ENCODE data around the gene DLG5.
A peak's percentile ranks its signal among the peaks of the same experiment; 100 is the strongest.

The DLG5 gene

DNA sequence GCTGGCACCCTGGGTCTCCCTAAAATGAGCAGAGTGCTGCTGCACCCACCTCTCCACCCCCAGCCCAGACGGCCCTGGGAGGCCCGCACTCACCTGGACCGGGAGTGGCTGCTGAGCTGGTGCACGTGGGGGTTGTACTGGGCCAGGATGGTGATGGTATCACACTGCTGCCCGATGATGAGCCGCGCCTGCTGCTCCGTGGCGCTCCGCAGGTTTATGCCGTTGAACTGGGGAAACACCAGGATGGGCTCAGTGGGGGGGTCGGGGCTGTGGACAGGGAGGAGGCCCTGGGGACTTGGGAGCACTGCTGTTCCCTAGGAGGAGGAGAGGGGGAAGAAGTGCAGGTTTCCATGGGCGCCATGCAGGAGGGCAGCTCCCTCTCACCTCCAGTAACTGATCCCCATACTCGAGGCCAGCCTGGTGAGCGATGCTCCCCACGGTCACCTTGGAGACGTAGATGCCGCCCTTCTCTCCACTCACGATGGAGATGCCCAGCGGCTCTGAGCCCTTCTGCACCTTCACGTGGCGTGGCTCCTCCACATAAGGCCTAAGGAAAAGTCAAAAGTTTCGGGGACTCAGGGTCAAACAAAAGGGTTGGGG lies 114.6 kb downstream of the DLG5 start:
- no peak for DNase-seq

DNA sequence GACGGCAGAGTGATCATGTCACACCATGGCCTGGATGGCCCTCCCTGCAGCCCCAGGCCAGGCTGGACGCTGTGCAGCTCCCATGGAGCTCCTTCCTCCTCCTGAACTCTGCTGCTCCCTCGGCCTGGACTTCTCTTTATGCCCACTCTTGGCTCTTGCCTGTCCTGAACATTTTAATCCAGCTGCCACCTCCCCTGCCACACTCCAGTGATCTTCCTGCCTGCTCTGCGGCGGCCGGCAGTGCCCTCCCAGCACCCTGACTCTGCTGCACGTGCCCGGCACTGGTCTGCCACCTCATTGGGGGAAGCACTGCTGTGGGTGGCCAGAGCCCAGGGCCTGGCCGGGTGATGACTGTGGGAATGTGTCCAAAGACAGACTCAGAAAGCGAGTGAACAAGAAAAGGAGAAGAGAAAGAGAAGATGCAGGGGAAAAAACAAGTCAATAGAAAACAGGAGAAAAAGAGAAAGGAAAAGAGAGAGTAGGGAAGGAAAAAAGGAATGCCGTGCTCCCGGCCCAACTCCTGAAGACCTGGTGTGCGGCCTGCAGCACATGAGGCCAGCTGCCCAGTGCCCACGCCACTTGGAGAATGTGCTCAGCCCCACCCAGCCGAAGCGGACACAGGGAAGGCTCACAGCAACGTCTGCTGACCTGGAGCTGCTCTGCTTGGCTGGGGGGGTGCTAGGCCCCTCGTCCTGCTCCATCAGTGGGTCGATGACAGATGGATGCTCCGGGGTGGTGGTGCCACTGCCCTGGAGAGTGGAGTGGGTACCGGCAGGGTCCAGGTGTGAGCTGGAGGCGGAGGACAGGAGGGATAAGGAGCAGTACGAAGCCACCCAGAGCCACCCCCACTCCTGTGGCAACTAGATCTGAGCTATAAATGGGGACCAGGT lies 115.9 kb downstream of the DLG5 start:
- DNase-seq = no peak

DNA sequence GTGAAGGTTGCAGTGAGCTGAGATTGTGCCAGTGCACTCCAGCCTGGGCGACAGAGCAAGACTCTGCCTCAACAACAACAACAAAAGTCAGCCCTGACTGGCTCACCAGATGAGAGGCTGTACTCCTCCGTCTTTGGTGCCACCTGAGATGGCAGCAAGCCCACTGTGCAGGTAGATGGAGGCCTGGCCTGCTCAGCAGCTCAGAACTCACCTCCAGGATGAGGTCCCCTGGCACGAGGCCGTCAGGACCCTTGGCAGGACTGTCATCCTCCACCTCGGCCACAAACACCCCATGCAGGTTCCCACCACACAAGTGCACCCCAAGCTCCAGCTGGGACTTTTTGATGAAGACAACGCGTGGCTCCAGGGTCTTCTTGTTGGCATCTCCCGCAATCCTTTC lies 117.2 kb downstream of the DLG5 start:
- no peak for DNase-seq

DNA sequence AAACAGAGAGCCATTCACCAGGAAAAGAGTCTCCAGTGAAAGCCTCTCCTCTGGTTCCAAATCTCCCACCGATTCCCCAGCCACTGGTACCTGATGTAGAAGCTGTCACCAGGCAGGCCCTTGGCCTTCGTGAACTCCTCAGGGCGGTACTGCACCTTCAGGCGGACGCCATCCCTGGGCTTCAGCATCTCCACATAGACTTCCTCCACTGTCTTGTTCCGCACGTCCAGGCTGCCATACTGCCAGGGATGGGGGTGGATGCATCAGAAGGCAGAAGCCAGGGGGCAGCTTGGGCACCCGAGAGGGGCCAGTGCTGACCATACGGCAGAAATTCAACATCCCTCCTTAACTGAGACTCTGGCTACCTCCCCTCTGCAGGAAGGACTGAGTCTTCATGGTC lies 118.8 kb downstream of the DLG5 start:
- DNase-seq = no peak

DNA sequence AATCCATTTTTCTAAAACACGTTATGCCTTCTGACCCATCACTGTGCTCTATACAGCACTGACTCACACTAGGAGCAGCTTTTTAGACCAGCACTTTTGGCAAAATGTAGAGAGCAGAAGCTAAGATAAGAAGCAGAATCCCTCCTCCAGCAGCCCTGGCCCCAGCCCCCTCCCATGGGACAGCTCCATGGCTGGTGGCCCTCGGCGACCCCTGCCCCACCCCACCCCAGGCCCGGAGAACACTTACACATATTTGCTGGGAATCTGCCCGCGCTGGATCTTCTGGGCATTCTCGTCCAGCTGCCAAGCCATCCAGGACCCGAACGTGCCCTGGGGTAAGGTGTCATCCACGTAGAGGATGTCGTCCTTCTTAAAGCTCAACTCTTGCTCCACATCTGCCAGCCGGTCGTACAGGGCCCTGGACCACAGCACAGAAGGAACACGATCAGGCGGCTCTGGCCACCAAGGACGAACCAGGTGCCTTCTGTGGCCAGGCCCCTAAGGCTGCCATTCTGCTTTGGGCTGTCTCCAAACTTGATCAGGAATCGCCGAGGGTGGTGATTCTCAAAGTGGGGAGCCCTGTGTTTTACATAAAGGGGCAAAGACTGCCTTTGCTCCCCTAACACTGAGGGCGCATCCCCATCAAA lies 119.9 kb downstream of the DLG5 start:
- no peak for DNase-seq

DNA sequence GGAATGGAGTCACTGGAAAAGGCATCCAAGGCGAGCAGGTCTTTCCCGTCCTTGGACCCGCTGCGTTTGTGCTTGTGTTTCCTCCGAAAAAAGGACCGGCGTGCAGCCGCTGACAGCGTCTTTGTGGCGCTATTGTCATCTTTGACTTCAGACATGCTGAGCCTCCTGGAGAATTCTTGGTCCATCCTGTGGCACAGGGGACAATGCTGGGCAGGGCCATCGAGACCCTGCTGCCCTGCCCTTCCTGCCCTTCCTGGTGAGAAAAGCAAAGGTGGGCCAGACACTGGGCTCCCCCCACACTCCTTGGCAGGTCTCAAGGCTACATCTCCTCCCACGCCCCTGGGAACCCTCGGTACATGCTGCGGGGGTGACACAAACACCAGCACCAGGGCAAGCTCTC lies 120.9 kb downstream of the DLG5 start:
- DNase-seq = no peak

DNA sequence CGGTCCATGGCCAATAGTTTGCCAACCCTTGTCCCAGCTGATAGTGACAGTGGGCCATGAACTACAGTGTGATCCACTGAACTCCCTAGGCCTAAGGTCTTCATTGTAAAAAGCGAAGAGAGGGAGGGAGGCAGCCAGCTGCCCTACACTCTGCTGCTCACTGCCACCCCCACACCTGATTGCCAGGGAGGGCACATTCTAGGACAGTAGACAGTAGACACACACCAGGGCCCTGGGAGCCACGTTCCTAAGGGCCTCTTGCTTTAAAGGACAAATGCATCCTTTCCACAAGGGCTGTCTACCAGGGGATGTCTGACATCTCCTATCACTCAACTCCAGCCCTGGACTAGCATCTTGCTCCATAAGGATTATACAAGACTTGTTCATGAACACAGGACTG lies 122.2 kb downstream of the DLG5 start:
- DNase-seq = no peak

DNA sequence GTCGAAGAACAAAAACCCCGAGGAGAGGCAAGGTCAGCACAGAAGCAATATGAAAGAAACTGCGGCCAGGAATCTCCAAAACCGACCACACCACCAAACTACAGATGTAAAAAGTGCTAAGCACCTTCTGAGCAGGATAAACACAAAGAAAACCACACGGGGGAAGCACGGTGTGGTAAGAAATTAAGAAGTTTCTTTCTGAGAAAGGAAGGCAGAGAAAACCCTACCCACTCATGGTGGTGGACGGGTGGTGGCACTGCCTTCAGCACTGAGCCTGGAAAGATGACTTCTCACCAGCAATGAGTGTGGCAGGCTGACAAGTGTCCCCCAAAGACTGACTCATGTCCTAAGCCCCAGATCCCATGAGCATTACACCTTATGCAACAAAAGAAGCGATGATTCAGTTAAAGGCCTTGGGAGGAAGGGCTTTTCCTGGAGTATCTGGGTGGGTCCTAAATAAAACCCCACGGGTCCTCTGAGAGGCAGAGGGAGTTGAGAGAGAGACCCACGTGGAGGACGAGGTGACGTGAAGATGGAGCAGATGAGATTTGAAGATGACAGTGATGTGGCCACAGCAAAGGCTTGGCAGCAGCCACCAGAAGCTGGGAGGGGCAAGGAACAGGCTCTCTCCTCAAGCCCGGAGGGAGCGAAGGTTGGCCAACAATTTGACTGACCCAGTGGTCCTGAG lies 124.9 kb downstream of the DLG5 start:
- peak; percentile 23 to 52 for DNase-seq

DNA sequence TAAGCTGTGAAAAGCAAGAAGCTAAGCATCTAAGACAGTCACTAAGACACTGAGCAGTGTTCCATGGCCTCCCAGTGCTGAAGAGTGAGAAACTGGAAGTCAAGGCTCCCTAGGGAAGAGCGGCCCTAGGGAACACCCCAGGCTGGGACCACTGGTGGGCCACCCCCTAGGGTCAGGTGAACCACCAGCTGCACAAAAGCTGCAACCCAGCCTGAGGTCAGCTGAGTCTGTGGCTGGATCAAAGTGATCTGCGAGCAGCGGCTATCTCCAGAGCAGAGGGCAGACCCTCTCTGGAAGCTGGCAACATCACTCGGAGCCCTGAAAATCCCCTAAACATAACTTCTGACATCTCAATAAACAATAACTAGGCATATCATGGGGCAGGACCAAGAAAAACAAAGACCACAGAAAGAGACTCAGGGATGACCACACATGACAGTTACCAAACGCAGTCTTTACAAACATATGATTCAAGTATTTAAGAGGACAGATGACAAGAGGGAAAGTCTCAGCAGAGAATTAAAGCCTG lies 125.8 kb downstream of the DLG5 start:
- DNase-seq = no peak

DNA sequence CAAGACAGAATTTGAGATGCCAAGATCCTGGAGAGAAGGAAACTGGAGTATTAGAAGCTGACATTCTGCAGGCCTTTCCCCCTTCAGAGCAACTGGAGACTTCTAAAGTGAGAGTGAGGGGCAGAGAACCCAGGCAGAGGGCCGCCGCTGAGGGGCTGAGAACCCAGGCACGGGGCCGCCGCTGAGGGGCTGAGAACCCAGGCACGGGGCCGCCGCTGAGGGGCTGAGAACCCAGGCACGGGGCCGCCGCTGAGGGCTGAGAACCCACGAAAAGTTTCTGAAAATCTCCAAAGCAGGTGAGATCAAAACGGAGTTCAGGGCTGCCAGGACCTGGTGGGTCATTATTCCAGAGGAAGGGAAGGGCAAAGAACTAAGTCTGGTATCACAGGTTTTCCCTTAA lies 126.2 kb downstream of the DLG5 start:
- DNase-seq = no peak

DNA sequence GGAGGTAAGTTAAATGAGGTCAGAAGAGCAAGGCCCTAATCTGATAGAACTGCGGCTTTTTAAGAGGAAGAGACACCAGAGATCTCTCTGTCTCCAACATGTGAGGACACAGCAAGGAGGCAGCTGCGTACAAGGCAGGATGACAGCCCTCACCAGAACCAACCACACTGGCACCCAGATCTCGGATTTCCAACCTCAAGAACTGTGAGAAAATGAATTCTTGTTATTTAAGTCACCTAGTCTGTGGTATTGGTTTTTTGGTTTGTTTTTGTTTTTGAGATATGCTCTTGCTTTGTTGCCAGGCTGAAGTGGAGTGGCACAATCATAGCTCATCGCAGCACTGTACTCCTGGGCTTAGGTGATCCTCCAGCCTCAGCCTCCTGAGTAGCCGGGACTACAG lies 127.2 kb downstream of the DLG5 start:
- DNase-seq = peak in 1 of 2 donors; percentile 27

DNA sequence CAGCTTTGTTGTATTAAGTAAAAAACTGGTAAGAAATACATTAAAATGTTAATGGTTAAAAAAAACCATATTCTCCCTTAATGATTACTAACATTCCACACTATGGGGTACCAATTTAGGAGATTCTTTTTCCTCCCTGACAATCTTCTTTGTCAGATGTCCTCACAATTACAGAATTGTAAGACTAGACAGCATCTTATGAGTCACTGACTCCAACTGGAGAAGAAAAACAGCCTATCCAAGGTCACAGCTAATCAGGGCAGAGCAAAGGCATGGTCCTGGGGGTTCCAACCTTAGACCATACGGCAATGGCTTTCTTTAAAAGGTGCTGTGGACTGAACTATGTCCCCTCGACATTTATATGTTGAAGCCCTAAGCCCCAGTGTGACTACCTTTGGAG lies 127.6 kb downstream of the DLG5 start:
- DNase-seq = no peak

DNA sequence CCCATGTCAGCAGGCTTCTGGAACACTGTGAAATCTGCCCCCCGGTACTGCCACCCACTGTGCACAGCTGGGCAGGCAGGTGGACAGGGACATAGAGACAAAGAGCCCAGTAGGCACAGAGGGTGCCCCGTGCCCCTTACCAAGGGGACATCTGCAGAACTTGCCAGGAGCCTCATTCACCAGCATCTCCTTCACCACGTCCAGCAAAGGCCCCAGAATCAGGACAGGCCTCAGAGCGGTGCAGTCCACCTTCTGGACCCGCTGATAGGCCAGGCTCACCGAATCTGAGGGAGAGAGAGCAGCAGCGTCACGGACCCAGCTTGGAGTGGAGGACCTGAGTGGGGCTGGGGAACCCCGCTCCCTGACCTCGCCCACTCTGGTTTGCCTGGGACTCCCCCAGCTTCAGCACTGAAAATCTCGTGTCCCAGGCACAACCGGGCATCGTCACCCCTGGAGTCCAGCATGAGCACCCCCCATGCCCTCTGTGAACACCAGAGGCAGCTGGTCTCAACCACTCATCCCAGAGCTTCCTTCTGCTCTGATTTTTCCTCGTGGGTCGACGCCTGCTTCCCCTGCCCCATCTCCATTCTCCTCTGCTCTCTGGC lies 130.1 kb downstream of the DLG5 start:
- DNase-seq = no peak

DNA sequence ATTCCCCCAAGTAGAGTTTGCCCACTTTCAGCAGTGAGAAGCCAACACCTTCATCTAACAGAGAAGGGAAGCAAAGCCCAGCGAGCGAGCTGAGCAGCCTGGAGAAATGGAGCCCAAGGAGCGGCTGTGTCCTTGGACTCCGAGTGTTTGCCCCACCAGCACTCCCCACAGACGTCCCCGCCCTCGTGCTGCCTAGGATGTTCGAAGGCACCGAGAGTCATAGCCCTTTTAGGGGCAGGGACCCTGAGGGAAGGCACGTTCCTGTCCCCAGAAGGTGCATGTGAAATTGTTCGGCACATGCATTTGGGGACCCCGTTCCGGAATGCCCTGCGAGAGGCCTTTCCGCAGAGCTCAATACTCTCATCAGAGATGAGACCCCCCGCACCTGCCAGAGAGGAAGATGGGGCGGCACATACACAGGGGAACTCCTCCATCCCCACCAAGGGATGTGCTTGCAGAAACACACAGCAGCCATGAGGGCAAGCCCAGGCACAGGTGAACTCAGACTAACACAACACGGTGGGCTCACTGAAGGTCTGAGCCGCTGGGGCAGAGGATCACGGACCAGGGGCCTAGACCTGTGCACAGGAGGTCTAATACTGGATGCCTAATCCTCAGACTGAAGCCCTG lies 131.0 kb downstream of the DLG5 start:
- DNase-seq = no peak

DNA sequence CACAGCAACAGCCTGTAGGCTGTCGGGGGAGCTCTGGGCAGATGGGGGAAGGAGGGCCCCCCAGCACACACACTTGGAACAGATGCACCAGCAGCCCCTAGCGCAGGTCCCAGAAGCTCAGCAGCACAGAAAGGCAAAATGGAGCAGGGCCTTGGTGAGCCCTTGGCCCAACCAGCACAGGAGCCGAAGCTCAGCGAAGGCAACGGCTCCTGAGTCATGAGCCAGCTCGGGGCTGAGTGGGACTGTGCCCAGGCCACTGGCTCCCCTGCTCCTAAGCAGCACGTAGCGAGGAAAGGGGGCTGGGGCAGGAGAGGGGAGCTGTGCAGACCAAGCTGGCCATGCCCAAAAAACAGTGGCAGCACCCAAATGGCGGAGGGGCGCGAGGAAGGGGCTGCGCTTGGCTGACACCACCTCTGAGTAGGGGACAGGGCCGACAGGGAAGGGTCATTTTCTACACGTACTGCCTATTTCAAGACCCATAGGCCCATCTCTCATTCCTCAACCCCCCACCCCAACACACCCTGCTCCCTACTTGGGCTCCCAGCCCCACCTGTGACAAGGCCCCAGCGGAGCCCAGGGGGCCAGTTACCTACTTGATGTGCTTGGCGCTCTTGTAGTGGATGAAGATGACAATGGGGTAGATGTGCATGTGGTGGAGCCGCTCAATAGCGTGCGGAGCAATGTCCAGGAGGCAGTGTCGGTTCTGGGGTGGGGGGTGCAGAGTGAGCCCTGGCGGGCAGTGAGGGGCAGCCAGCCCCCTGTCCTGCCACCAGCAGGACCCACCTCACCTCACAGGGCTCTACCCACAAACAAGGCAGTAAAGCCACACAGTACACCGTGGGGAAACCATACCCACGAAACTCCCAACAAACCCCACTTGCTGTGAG lies 132.1 kb downstream of the DLG5 start:
- DNase-seq = no peak

DNA sequence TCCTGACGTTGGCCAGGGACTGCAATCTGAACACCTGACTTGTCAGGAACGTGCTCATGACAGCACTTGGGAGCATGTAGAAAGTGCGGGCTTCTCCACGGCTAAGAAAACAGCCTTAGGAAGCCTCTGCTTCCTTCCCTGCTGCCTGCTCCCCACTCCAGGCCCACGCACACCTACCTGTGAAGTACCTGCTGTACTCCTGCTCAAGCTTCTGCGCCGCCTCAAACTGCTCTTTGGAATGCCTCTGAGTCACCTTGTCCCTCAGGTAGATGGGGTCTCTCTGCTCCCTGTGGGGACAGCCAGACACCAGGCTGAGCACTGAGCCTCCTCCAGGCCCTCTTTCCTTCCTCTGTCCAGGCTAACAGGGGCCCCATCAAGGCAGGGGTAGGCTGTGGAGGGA lies 132.7 kb downstream of the DLG5 start:
- DNase-seq = no peak

DNA sequence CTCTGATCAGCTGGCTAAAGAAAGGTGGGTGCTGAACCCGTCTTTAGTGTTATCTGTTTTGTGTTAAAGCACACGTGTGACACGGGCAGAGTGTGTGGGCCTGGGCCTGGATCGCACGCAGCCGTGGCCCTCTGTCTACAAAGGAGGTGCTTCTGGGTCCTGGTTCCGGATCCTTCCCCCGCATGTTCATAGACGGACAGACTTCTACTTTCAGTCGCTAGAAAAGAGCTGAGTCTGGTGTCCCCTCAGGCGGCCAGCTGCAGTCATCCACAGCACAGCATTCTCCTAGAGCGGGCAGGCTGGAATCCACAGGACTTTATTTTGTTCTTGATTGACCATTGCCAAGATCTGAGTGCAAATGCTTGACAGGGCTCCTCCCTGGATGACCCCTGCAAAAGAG lies 134.4 kb downstream of the DLG5 start:
- DNase-seq = no peak

DNA sequence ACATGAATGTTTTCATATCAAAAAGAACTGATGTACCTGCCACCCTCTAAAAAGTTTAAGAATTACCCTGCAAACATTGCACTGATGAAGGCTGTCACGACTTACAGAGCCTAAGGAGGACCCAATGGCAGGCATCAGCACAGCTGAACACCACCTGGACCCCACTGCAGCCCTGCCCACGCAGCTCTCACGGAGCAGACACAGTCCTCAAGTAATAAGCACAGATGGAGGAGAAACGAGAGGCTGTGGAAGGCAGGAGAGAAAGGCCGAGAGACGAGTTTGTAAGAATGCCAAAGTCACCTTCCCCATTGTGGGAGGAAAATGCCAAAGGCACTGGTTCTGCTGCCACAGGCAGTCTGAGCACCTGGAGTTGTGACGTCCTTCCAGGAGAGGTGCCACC lies 135.0 kb downstream of the DLG5 start:
- no peak for DNase-seq

DNA sequence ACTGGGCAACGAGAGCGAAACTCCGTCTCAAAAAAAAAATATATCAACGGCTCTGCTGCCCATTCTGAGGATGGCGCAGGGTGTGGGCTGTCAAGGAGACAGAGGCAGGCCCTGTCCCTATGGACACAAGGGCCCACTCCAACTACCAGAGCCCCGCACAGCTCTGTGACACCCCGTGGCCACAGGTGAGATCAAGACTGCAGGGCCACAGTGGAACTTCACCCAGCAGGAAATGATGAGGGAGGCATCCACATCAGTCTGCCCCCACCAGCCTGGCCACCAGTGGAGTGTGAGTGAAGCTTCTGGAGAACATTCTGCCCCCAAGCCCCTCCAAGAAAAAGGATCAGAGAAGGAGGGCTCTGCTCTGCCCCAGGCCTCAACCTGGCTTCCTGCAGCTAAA lies 136.7 kb downstream of the DLG5 start:
- DNase-seq = no peak

DNA sequence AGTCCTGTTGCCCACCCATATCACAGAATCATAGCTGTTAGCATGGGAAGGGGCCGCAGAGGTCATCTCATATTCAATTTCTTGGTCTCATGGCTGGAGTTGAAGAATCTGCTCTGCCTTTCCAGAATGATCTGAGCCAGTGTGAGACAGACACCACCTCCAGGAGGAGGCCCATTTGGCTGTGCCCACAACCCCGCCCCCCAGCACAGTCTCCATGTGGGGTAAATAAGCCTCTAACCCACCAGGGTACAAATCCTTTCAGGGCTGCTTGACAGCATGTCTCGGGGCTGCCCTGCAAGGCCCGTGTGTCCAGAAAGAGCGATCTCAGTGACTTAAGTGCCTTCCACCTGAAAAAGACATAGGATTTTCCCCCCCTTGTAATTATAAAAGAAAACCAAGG lies 137.5 kb downstream of the DLG5 start:
- DNase-seq = no peak

DNA sequence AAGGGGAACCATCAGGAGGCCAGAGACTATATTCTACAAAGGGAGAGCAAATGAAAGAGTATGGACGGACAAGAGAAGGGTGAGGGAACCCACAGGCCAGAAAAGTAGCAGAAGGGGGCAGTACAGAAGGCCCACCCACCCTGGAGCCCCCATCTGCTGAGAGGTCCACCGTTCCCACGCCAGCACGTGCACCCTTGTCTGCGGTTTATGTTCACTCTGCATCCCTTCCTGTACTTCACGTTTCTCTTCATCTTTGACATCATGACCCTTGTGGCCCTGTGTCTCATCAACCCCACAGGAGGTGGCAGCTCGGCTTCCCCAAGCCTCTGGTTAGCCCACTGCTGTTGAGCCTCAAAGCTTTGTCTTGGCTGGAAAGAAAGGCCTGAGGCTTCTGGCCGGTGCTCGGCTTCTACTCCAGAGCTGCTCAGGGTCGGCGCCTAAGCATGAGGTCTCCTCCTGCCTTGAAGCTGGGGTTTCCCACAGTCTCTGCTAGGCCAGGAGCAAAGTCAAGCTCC lies 138.0 kb downstream of the DLG5 start:
- no peak for DNase-seq

Data from CD4-positive, alpha-beta T cell treated with Interleukin-4 for 1 hour (primary cell).